Transverse colon (tissue), 4 donors: ENCODE results near the gene DIS3L2.

Experiments used
- EP300 ChIP-seq: sonication (generic); formaldehyde crosslinking; IDR thresholded peaks from one replicate; pipeline ENCODE4 v1.6.1; 2017; ENCODE audit warnings: antibody characterized with exemption, low read depth
- POLR2A ChIP-seq: fragments of 450-650 bp; IDR thresholded peaks from one replicate; pipeline ENCODE4 v1.6.1; 2016; ENCODE audit warnings: antibody characterized with exemption, mild to moderate bottlenecking, moderate library complexity
- POLR2AphosphoS5 ChIP-seq, 3 donors: sonication (generic); formaldehyde crosslinking; IDR thresholded peaks; one replicate each; pipeline ENCODE4 v1.6.1; 2016; ENCODE audit warnings: antibody characterized with exemption in 3 of 3
- TF ChIP-seq, protein P1 (sequence below), 5 experiments: fragments of 200-600 bp in 3 of 5; fragments of 450-650 bp in 2 of 5; sonication (generic) in 3 of 5; IDR thresholded peaks; 1 replicate in 2 of 5; 2 replicates in 3 of 5; pipeline ENCODE4 v1.5.1; 2016 to 2017; ENCODE audit warnings: antibody characterized with exemption in 5 of 5, inconsistent platforms in 3 of 5, mild to moderate bottlenecking in 2 of 5, moderate library complexity in 1 of 5

DNA sequence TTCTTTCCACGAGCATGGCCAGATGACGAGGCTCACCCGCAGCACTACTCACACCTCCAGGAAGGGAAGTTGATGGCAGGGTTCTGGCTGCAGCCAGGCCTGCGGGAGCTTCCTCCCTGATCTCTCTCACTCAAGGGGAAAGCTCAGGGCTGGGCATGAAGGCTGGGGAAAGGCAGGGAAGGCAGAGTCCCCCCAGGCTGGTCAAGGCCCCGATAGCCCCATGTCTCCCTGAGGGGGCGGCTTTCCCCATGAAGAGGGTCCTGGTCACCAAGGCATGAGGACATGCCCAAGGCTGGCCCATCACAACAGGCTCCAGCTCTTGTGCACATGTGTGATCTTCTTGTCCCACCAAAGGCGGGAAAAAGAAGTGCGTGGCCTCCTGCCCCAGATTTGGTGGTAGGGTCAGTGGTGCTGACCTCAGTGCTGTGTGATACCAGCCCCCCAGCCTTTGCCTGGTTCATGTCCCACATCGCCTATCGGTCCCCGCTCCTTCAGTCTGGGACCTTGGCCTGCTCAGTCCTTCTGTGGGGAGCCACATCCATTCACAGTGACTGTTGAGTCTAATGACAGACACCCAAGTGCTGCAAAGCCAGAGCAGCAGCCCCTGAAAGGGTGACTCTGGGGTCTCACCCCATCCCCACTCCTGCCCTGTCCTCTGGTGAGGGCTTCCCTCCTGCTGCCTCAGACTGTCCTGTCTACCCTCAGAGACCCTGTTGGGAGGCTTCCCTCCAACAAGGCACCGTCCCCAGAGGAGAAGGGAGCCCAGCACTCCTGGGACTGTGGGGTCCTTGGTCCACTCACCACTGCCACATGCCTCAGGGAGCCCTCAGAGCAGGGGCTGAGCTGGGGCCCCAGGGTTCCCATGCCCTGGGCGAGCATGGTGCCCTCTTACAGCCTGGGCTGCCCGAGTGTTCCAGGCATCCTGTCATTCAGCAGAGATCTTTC lies 367.3 kb downstream of the DIS3L2 start:
- TF ChIP-seq POLR2A (no peak), POLR2AphosphoS5 (IDR thresholded peaks at IDR 0.05) (no peak), EP300 (no peak)
- TF ChIP-seq, protein P1, sequence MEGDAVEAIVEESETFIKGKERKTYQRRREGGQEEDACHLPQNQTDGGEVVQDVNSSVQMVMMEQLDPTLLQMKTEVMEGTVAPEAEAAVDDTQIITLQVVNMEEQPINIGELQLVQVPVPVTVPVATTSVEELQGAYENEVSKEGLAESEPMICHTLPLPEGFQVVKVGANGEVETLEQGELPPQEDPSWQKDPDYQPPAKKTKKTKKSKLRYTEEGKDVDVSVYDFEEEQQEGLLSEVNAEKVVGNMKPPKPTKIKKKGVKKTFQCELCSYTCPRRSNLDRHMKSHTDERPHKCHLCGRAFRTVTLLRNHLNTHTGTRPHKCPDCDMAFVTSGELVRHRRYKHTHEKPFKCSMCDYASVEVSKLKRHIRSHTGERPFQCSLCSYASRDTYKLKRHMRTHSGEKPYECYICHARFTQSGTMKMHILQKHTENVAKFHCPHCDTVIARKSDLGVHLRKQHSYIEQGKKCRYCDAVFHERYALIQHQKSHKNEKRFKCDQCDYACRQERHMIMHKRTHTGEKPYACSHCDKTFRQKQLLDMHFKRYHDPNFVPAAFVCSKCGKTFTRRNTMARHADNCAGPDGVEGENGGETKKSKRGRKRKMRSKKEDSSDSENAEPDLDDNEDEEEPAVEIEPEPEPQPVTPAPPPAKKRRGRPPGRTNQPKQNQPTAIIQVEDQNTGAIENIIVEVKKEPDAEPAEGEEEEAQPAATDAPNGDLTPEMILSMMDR (IDR thresholded peaks at IDR 0.05), result no peak
